Keratinocyte (primary cell): ENCODE data around the gene EMCN. TPM values are rescaled to one million over a fixed set of nuclear protein-coding genes. Genes with fewer than 3 reads are reported as not detected.

ENCODE experiments used
- DNase-seq: peaks from one replicate; pipeline ENCODE4 v3.0.0-alpha.2; 2011; ENCODE audit warnings: low read depth, missing footprints, low spot score
- FAIRE-seq: peaks from 2 replicates; lab custom pipeline; 2011; peaks lifted over from hg19 to GRCh38; lab: Jason Lieb, UNC
- H2AFZ ChIP-seq: 2 replicates; pipeline ENCODE4 v1.6.0; 2012; ENCODE audit warnings: low read length, control low read depth, inconsistent platforms; ENCODE audit not compliant: control insufficient read depth
- H3K27ac ChIP-seq: 2 replicates; pipeline ENCODE4 v1.5.1; 2011; ENCODE audit warnings: low read length; ENCODE audit not compliant: control insufficient read depth, insufficient read depth
- H3K27me3 ChIP-seq: 3 replicates; pipeline ENCODE4 v1.6.0; 2011; ENCODE audit warnings: low read length; ENCODE audit not compliant: control insufficient read depth, insufficient read depth; ENCODE audit errors: extremely low read depth
- H3K36me3 ChIP-seq, 2 experiments: 2 replicates in 1 of 2; 3 replicates in 1 of 2; pipeline ENCODE4 v1.5.1; 2011; ENCODE audit warnings: low read length in 2 of 2, mild to moderate bottlenecking in 1 of 2; ENCODE audit not compliant: control insufficient read depth in 2 of 2, insufficient read depth in 2 of 2; ENCODE audit errors: extremely low read depth in 1 of 2
- H3K4me1 ChIP-seq: 3 replicates; pipeline ENCODE4 v1.5.1; 2011; ENCODE audit warnings: low read length; ENCODE audit not compliant: control insufficient read depth, insufficient read depth; ENCODE audit errors: extremely low read depth
- H3K4me2 ChIP-seq: 3 replicates; pipeline ENCODE4 v1.6.0; 2011; ENCODE audit warnings: low read depth, low read length; ENCODE audit not compliant: control insufficient read depth, insufficient read depth; ENCODE audit errors: extremely low read depth
- H3K4me3 ChIP-seq, 3 experiments: fragments of 200-600 bp in 1 of 3; sonication (generic) in 1 of 3; 2 replicates in 2 of 3; 3 replicates in 1 of 3; pipeline ENCODE4 v1.5.1; 2011 to 2016; ENCODE audit warnings: low read length in 3 of 3, mild to moderate bottlenecking in 3 of 3, control low read depth in 2 of 3, inconsistent platforms in 1 of 3, low read depth in 1 of 3, mixed read lengths in 1 of 3, mixed run types in 1 of 3, moderate library complexity in 1 of 3; ENCODE audit not compliant: control insufficient read depth in 2 of 3, insufficient read depth in 2 of 3; ENCODE audit errors: extremely low read depth in 1 of 3
- H3K79me2 ChIP-seq: 2 replicates; pipeline ENCODE4 v1.6.0; 2012; ENCODE audit warnings: low read length; ENCODE audit not compliant: control insufficient read depth, insufficient read depth
- H3K9ac ChIP-seq: 3 replicates; pipeline ENCODE4 v1.6.0; 2011; ENCODE audit warnings: low read length; ENCODE audit not compliant: control insufficient read depth, insufficient read depth; ENCODE audit errors: extremely low read depth
- H3K9me1 ChIP-seq: 3 replicates; pipeline ENCODE4 v1.6.0; 2011; ENCODE audit warnings: low read length; ENCODE audit not compliant: control insufficient read depth, insufficient read depth; ENCODE audit errors: extremely low read depth
- H3K9me3 ChIP-seq: 2 replicates; pipeline ENCODE4 v1.5.1; 2012; ENCODE audit warnings: low read depth, low read length; ENCODE audit not compliant: control insufficient read depth
- H4K20me1 ChIP-seq: 3 replicates; pipeline ENCODE4 v1.6.0; 2011; ENCODE audit warnings: low read length; ENCODE audit not compliant: control insufficient read depth, insufficient read depth; ENCODE audit errors: extremely low read depth
- EZH2 ChIP-seq: IDR thresholded peaks from one replicate; pipeline ENCODE4 v1.6.1; 2012; ENCODE audit warnings: inconsistent platforms, mild to moderate bottlenecking, low read length, moderate library complexity
- dilution Hi-C: fragments of 300-500 bp; cut with MboI; formaldehyde crosslinking; loops from one replicate; pipeline ENCODE4 v1.7.0; 2020; ENCODE audit warnings: low sequenced_read_pairs; ENCODE audit not compliant: extremely low pct_ligation_motif_present
- polyA plus RNA-seq, 5 experiments: library from polyadenylated mRNA; depleted of rRNA in 3 of 5; stranded (reverse) in 3 of 5; stranded (forward) in 1 of 5; unstranded in 1 of 5; fragments of >200 nt; gene quantifications; 1 replicate in 1 of 5; 2 replicates in 3 of 5; 3 replicates in 1 of 5; pipeline versions ENCODE4 v1.2.1 to v1.2.3, GENCODE V29; 2011 to 2012; ENCODE audit warnings: missing spikeins in 2 of 5, low read depth in 1 of 5, low replicate concordance in 1 of 5
- TF ChIP-seq, protein P1 (sequence below), 3 experiments: IDR thresholded peaks in 1 of 3; conservative IDR thresholded peaks in 1 of 3; optimal IDR thresholded peaks in 1 of 3; 2 replicates in 2 of 3; 3 replicates in 1 of 3; pipeline versions ENCODE3 to v1.5.1; 2011; ENCODE audit warnings: low read length in 3 of 3, mild to moderate bottlenecking in 3 of 3, moderate library complexity in 2 of 3, control low read depth in 1 of 3, inconsistent platforms in 1 of 3; ENCODE audit not compliant: insufficient read depth in 2 of 3; ENCODE audit errors: extremely low read depth in 1 of 3

The EMCN gene
- polyA plus RNA-seq, 1 donor (not counting 4 experiments of a cell fraction or from before 2014, with no cell fraction given): not detected

DNA sequence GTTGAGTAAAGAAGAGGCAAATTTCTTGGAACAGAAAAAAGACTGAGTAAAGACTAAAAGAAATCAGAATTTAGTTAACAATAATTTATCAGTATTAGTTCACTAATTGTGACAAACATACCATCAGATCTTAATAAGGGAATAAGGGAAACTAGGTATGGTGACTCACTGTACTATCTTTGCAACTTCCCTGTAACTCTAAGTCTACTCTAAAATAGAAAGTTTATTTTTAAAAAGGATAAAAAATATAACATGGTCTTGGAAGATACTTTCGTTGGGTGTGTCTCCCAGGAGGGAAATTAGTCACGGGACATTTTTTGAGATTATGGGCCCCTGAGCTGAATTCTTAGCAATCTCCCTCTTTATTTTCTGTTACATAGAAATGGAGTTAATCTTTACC lies 97.3 kb downstream of the EMCN start:
- Histone ChIP-seq H3K4me3 (no peak overlapping the region), H3K4me1 (peaks cover 12% of the 10 kb centered on the region), H3K79me2 (no peaks in the 10 kb centered on the region), H3K9me1 (no peaks in the 10 kb centered on the region), H3K9ac (peak overlapping the region; percentile 6), H3K9me3 (no peaks in the 10 kb centered on the region), H2AFZ (no peak overlapping the region), H4K20me1 (no peaks in the 10 kb centered on the region), H3K27ac (peak overlapping the region; percentile 22), H3K4me2 (peak overlapping the region; percentile 67), H3K27me3 (no peaks in the 10 kb centered on the region), H3K36me3 (no peaks in the 10 kb centered on the region)
- TF ChIP-seq EZH2: no peak
- TF ChIP-seq, protein P1, sequence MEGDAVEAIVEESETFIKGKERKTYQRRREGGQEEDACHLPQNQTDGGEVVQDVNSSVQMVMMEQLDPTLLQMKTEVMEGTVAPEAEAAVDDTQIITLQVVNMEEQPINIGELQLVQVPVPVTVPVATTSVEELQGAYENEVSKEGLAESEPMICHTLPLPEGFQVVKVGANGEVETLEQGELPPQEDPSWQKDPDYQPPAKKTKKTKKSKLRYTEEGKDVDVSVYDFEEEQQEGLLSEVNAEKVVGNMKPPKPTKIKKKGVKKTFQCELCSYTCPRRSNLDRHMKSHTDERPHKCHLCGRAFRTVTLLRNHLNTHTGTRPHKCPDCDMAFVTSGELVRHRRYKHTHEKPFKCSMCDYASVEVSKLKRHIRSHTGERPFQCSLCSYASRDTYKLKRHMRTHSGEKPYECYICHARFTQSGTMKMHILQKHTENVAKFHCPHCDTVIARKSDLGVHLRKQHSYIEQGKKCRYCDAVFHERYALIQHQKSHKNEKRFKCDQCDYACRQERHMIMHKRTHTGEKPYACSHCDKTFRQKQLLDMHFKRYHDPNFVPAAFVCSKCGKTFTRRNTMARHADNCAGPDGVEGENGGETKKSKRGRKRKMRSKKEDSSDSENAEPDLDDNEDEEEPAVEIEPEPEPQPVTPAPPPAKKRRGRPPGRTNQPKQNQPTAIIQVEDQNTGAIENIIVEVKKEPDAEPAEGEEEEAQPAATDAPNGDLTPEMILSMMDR (optimal IDR thresholded peaks at IDR 0.05 in 1 of 3, IDR thresholded peaks at IDR 0.05 in 1 of 3, conservative IDR thresholded peaks at IDR 0.05 in 1 of 3; ENCODE audit: extremely low read depth in 1 of 3, insufficient read depth in 2 of 3, low read length in 3 of 3): no peak
- FAIRE-seq (no peak), DNase-seq (no peak)
- dilution Hi-C loops: no loop called here

DNA sequence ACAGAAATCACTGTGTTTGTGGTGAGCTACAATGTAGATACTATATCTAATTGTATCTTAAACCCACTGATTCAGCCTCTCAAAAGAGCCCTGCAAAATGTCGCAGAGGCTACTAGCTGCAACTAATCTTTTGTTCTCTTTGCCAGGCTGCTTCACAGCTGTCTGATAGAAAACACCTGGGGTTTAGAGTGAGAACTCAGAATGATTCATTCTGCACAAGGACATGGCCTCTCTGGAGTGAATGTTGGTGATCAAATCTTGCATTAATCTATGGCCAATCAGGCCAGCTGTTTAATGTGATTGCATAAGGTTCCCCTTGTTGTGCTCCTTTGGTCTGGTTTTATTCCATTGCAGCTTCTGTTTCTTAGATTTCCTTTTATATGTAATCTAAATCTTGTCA lies 100.3 kb downstream of the EMCN start:
- Histone ChIP-seq H4K20me1 (no peaks in the 10 kb centered on the region), H3K9me1 (no peaks in the 10 kb centered on the region), H3K4me3 (no peak overlapping the region), H3K36me3 (no peaks in the 10 kb centered on the region), H3K79me2 (no peaks in the 10 kb centered on the region), H3K27ac (no peak overlapping the region), H3K4me2 (no peak overlapping the region), H2AFZ (no peak overlapping the region), H3K4me1 (peaks cover 12% of the 10 kb centered on the region), H3K9ac (no peak overlapping the region), H3K9me3 (no peaks in the 10 kb centered on the region), H3K27me3 (no peaks in the 10 kb centered on the region)
- TF ChIP-seq, protein P1 (optimal IDR thresholded peaks at IDR 0.05 in 1 of 3, IDR thresholded peaks at IDR 0.05 in 1 of 3, conservative IDR thresholded peaks at IDR 0.05 in 1 of 3; ENCODE audit: extremely low read depth in 1 of 3, insufficient read depth in 2 of 3, low read length in 3 of 3): no peak
- TF ChIP-seq EZH2: no peak
- FAIRE-seq (no peak), DNase-seq (no peak)
- dilution Hi-C loops: no loop called here
